ENCODE results near the gene TUBB1. TPM values are rescaled to one million over a fixed set of nuclear protein-coding genes. Genes with fewer than 3 reads are reported as not detected.
A peak's percentile ranks its signal among the peaks of the same experiment; 100 is the strongest.
"Not testable (repeated sequence)": the region's sequence is repeated elsewhere in the genome, so short reads cannot be mapped to it uniquely, and the experiment has no call there.

TUBB1 gene
- total RNA-seq, 1 experiment from 2014 or later = not detected

DNA sequence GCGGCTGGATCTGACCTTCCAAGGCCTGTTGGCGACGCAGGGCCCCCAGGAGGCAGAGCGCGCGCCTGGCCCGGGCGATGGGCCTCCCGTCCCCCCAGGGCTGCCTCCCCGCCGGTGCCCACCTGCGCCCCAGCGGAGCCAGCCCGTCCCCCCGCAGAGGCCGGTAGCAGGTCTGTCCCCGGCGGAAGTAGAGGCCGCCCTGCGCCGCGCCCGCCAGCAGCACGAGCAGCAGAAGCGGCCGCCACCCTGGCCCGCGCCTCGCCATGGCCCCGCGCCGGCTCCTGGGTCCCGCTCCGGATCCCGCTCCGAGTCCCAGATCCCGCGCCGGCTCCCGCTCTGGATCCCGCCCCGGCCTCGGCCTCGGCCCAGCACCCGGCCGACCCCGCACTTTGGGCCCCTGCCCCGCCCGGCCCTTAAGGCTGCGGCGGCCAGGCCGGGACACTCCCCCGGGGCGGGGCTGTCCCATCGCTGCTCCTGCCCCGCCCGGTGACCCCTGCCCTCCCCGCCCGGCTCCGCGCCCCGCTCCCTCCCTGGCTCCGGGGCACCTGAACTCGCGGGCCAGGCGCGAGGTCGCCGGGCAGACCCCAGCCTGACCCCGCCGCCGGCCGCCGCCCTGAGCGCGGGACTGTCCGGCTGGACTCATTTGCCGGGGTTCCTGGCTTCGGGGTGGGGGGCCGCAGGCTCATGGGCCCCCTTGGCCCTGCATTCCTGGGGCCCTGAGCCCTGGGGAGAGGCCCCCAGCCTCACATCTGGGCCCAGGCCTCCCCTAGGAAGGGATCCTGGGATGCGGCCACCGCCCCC lies 12.2 kb upstream of the TUBB1 start, which contains the start of gene CTSZ:
TSS of gene CTSZ (minus strand) at position 391 of the 801 bp plus-strand sequence. CDS start at position 265, 126 bp downstream.
- H3K27me3 ChIP-seq (ENCODE audit: control insufficient read depth, insufficient read depth, low read length) = peaks cover 19% of the 10 kb centered on the region; the same call in 1 of the 2 replicates
- DNase-seq = peak; percentile 98
- no peaks in the 10 kb centered on the region for H3K36me3 ChIP-seq (replicated peaks; ENCODE audit: control insufficient read depth, insufficient read depth, low read length)
- peak within 1 kb of the TSS; percentile 52 for H3K4me3 ChIP-seq (ENCODE audit: insufficient read depth, low read depth, low read length)

DNA sequence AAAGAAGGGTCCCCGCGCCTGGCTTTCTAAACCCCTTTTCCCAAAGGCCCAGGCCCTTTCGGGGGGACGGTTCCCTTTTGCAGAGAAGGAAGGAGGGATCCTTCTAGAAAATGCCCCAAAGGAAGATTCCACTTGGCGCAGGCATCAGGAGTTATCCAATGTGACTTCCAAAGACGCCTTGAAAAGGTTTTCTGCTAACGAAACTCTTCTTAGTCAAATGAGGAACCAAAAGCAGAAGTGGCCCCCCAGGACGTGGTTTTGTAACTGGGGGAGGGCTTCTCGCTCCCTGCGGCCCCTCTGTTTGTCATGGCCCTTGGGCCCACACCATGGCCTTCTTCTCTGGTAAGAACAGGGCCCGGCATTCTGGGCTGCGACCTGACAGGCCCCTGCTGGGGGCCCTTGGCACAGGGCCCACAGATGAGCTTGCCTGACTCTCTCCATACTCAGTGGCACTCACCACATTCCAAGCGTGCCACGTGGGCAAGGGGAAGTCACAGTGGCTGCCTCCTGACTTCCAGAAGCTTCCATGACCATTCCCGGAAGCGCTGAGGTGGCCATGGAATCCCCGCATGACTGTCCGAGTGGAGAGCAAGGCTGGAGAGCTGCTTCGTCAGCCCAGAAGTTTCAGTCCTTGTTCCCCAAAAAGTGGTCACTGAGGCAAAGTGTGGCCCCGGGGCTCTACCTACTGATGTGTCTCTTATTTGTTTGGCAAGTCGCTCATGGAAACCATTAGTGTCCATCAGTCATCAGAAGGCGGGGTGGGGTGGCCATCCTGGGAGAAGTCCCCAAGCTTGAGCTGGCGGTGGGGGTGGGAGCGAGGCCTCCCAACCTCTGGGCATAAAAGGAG lies 11.3 kb upstream of the TUBB1 start:
- peaks cover 19% of the 10 kb centered on the region; the same call in 1 of the 2 replicates for H3K27me3 ChIP-seq (ENCODE audit: control insufficient read depth, insufficient read depth, low read length)
- H3K36me3 ChIP-seq (replicated peaks; ENCODE audit: control insufficient read depth, insufficient read depth, low read length) = no peaks in the 10 kb centered on the region
- DNase-seq = no peak
- H3K4me3 ChIP-seq (ENCODE audit: insufficient read depth, low read depth, low read length) = peak overlapping the region; percentile 30

DNA sequence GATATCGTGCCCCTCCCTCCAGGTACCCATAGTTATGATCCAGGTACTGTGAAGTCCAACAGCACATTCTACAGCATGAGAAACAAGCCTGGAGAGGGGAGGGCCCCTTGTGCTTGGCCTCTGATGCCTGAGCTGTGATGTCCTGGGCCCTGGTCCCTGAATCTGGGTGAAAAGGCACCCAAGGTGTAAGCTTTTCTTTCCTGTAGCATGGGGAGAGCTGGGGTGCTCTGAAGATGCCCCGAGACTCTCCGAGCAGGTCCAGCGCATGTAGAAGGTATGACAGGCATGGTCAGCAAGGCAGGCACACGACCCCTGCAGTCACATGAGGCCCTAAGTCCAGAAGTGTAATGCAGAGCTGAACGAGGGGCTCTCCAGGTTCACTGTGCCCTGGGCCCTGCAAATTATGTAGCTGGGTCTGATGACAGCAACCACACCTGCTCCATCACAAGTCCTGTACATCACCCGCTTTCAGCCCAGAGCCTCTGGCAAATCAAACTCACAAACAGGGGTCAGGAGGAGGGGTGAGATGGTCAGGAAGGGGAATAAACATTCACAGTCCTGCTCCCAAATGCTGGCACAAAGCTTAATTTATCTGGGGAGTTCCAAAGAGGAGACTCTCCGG lies 10.4 kb upstream of the TUBB1 start:
- Histone ChIP-seq H3K4me3 (ENCODE audit: insufficient read depth, low read depth, low read length) (no peak overlapping the region), H3K36me3 (replicated peaks; ENCODE audit: control insufficient read depth, insufficient read depth, low read length) (no peaks in the 10 kb centered on the region), H3K27me3 (ENCODE audit: control insufficient read depth, insufficient read depth, low read length) (peaks cover 21% of the 10 kb centered on the region)
- DNase-seq = no peak

DNA sequence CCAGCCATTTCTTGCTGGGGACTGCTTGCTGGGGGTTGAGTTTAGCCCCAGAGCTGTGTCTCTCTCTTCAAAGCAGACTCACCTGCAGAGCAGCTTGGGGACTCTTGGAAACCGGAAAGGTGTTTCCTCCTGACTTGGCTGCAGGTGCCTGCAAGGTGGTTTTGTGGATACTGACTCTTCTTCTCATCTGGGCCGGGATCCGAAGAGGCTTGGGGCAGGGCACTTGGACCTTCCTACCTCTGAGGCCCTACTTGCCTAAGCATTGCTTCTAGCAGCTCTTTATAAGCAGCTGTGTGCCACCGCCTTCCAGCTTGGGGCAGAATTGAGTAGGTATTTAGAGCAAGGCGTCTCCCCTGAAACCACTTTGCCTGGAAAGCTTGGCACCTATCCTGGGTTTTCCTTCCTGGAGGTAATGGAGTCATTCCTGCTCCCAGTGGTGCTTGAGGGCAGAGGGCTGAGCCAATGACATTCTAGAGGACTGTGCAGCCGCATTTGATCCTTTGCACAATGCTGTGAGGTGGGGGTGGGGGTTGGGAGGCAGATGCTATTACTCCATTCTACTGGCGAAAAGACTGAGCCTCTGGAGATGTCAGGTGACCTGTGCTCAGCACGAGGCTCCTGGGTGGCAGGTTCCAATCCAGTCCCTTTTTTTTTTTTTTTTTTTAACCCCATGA lies 8.8 kb upstream of the TUBB1 start:
- no peak overlapping the region for H3K4me3 ChIP-seq (ENCODE audit: insufficient read depth, low read depth, low read length)
- no peaks in the 10 kb centered on the region for H3K36me3 ChIP-seq (replicated peaks; ENCODE audit: control insufficient read depth, insufficient read depth, low read length)
- DNase-seq = no peak
- peaks cover 21% of the 10 kb centered on the region for H3K27me3 ChIP-seq (ENCODE audit: control insufficient read depth, insufficient read depth, low read length)

DNA sequence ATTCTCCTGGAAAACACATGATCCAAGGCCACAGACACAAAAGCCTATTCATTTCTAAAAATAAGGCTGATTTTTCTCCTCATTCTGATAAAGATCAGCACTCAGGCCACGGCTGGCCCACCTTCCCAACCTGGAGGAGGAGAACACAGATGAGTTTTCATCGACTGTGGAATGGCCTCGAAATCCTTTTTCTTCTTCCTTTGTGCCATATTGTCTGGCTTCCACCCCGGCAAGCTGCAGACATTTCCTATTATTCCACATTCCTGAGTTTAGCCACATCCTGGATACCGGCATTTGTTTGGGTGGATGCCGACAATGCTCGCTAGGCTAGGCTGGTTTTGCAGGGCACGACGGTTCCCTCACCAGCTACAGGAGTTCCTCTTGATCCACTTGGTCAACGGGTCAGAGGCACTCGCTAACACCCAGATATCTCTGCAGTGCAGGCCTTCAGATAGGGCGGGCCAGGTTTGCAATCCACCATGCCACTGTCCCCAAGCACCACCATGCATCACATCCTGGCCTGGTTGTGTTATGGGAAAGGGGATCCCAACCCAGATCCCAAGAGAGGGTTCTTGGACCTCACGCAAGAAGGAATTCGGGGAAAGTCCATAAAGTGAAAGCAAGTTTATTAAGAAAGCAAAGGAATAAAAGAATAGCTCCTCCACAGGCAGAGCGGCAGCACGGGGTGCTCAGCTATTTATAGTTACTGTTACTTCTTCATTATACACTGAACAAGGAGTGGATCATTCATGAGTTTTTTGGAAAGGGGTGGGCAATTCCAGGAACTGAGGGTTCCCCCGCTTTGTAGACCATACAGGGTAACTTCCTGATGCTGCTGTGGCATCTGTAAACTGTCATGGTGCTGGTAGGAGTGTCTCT lies 8.0 kb upstream of the TUBB1 start:
- no peaks in the 10 kb centered on the region for H3K36me3 ChIP-seq (replicated peaks; ENCODE audit: control insufficient read depth, insufficient read depth, low read length)
- peaks cover 17% of the 10 kb centered on the region for H3K27me3 ChIP-seq (ENCODE audit: control insufficient read depth, insufficient read depth, low read length)
- no peak overlapping the region for H3K4me3 ChIP-seq (ENCODE audit: insufficient read depth, low read depth, low read length)
- peak; percentile 22 for DNase-seq

DNA sequence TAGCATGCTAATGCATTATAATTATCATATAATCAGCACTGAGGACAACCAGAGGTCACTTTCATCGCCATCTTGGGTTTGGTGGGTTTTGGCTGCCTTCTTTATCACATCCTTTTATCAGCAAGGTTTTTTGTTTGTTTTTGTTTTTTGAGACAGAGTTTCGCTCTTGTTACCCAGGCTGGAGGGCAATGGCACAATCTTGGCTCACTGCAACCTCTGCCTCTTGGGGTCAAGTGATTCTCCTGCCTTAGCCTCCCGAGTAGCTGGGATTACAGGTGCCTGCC lies 7.4 kb upstream of the TUBB1 start:
- DNase-seq; H3K4me3 ChIP-seq (ENCODE audit: insufficient read depth, low read depth, low read length); H3K36me3 ChIP-seq (replicated peaks; ENCODE audit: control insufficient read depth, insufficient read depth, low read length): not testable (repeated sequence)
- H3K27me3 ChIP-seq (ENCODE audit: control insufficient read depth, insufficient read depth, low read length) = peaks cover 13% of the 10 kb centered on the region

DNA sequence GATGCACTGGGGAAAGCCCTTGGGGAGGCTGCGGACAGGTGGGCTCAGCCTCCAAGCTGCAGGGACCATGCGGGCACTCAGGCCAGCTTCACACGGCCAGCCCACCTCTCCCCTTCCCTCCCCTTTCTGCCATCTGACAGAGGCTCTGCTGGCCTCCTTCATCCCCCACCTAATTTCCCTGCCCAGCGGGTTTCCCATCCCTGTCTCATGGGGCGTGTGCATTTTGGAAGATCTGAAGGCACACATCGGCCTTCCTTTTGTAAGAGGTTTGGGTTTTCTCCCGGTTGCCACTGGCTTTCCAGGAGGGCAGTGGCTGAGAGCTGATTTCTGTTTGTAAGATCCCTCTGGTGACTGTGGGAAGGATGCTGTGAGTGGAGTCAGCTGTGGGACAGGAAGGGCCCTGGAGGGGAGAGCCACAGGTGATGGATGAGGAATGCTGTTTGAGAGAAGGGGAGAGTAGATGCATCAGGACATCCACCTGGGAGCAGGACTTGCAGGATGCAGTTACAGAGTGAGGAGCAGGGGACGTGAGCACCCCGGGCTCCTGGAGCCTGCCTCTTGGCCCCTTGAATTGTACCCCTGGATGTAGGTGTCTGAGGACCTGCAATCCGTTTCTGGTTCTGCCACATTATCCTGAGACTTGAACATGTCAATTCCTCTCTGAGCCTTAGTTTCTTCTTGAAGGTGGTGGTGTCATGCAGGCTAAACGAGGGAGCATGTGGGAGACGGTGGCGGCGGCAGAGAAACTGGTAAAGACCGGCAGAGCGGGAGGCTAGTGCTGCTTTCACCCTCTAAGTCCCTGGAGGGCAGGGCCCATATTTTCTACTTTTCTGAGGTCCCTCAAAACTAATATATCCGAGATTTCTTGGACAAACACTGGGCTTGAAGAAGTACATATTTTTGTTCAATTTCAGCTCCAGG lies 5.9 kb upstream of the TUBB1 start:
- H3K4me3 ChIP-seq (ENCODE audit: insufficient read depth, low read depth, low read length) = no peak overlapping the region
- no peaks in the 10 kb centered on the region for H3K36me3 ChIP-seq (replicated peaks; ENCODE audit: control insufficient read depth, insufficient read depth, low read length)
- peaks cover 6% of the 10 kb centered on the region for H3K27me3 ChIP-seq (ENCODE audit: control insufficient read depth, insufficient read depth, low read length)
- no peak for DNase-seq

DNA sequence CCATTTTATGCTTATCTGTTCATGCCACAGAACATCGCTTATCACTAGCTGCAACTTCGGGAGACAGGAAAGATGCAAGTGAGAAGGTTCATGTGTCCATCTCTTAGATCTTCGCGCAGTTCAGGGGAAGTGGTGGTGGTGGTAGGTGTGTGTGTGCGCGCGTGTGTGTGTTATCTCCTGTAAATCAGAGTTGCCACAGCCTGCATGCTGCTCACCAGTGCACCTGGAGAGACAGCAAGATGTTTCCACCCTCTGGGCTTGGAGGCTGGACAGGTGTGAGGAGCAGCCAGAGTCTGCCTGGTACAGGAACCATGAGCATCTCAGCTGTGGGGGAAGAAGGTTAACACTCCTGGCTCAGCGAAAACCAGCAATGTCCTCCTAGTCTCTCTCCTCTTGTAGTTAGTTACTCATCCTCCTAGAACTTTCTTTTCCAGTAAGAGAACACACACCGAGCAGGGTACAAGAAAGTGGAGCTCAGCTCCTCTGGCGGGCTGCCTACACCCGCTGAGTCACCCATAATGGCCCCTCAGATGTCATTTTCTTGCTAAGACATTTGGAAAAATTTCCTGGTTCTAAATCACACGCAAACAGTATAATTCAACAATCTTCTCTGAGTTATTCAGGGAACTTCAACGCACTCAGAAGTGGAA lies 5.1 kb upstream of the TUBB1 start:
- no peak for DNase-seq
- Histone ChIP-seq H3K27me3 (ENCODE audit: control insufficient read depth, insufficient read depth, low read length) (peaks cover 2% of the 10 kb centered on the region), H3K36me3 (replicated peaks; ENCODE audit: control insufficient read depth, insufficient read depth, low read length) (no peaks in the 10 kb centered on the region), H3K4me3 (ENCODE audit: insufficient read depth, low read depth, low read length) (no peak overlapping the region)

DNA sequence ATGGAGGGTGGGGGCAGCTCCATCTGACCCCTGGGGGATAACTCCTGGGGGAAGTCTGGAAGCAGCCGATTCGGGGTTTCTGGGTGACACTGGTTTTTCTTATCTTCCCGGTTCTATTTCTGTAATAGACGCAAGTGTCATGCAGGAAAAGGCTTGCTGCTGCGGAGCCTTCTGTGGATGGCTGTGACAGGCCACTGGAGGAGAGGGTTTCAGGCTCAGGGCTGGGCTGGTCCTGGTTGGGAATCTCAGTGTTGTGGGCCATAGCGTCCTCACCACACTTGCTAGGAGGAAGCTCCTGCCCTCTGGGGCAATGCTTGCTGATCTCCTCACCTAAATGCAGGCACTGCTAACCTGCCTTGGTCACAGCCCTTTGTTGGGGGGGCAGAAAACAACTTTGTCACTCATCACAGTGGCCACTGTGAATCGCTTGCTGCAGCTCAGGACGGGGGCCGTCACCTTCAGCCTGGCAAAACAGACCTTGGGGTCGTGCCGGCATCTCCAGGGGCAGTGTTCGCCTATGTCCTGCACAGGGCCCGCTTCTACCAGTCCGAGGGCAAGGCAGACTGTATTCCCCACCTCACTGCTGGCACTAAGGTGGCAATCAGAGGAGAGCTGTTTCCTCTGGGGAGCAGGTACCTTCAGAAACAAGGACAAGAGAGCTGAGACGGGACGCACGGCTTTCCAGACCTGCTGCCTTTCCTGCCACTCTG lies 4.4 kb upstream of the TUBB1 start:
- H3K4me3 ChIP-seq (ENCODE audit: insufficient read depth, low read depth, low read length) = no peak overlapping the region
- peaks cover 2% of the 10 kb centered on the region for H3K27me3 ChIP-seq (ENCODE audit: control insufficient read depth, insufficient read depth, low read length)
- no peak for DNase-seq
- H3K36me3 ChIP-seq (replicated peaks; ENCODE audit: control insufficient read depth, insufficient read depth, low read length) = no peaks in the 10 kb centered on the region

DNA sequence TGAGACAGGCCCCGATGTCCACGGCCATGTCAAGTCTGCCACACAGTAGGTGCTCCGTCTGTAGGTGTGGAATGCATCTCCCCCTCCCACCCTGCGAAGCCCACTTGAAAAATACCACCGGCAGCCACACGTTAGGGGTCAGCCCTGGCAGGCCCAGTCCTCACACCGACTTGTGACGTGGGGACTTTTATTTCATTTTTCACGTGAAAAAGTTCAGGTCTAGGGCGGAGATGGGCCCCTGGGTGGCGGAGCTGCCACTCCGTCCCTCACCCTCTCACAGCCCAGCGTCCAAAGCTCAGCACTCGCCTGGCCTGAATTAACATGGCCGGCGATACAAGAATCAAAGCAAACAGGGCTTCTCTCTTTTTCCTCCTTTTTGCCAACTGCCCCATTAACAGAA lies 3.8 kb upstream of the TUBB1 start:
- H3K27me3 ChIP-seq (ENCODE audit: control insufficient read depth, insufficient read depth, low read length) = peaks cover 2% of the 10 kb centered on the region
- H3K36me3 ChIP-seq (replicated peaks; ENCODE audit: control insufficient read depth, insufficient read depth, low read length) = no peaks in the 10 kb centered on the region
- DNase-seq = no peak
- no peak overlapping the region for H3K4me3 ChIP-seq (ENCODE audit: insufficient read depth, low read depth, low read length)

DNA sequence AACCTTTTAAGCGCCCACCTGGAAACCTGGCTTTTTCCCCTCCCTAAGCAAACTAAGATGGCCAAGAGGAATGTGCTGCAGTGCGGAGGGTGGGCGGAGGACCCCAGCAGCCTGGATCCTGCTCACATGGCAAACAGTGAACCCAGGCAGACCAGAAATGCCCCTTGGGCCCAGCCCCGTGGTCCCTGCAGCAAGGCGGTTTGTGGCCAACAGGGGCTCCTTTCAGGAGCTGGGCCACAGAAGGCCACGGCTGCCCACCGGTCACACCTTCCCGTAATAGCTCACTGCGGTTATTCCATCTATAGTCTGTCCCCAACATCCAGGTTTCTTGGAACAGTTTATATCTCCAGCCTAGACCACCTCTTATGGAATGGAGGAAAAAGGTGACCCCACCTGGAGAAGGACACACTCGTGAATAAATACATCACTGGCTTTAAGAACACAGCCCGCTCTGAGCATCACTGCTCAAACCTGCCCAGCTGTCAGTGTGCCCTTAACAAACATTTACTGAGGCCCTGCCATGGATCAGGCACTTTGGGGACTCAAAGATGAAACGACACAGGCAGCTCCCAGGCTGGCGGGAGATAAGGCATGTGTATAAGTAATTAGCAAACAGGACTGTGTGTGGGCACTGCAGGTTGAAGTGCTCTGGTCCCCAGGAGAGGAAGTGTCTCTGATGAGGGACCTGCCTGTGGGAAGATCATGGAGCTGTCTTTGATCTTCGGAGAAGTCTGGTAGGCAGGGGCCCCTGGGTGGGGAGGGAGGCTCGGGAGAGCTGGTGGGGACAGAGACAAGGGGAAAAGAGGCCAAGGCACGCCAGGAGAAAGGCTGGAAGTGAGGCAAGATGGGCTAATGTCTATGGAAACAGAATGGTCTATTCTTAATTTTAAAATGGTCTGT lies 3.2 kb upstream of the TUBB1 start:
- H3K36me3 ChIP-seq (replicated peaks; ENCODE audit: control insufficient read depth, insufficient read depth, low read length) = no peaks in the 10 kb centered on the region
- peaks cover 2% of the 10 kb centered on the region for H3K27me3 ChIP-seq (ENCODE audit: control insufficient read depth, insufficient read depth, low read length)
- peak; percentile 26 for DNase-seq
- no peak overlapping the region for H3K4me3 ChIP-seq (ENCODE audit: insufficient read depth, low read depth, low read length)
